Measurements from ENCODE around the gene DES. TPM values are rescaled to one million over a fixed set of nuclear protein-coding genes. Genes with fewer than 3 reads are reported as not detected.

DES gene
- total RNA-seq, 6 donors from 2014 or later: 39.7 to 299 (median 70.8) TPM

DNA sequence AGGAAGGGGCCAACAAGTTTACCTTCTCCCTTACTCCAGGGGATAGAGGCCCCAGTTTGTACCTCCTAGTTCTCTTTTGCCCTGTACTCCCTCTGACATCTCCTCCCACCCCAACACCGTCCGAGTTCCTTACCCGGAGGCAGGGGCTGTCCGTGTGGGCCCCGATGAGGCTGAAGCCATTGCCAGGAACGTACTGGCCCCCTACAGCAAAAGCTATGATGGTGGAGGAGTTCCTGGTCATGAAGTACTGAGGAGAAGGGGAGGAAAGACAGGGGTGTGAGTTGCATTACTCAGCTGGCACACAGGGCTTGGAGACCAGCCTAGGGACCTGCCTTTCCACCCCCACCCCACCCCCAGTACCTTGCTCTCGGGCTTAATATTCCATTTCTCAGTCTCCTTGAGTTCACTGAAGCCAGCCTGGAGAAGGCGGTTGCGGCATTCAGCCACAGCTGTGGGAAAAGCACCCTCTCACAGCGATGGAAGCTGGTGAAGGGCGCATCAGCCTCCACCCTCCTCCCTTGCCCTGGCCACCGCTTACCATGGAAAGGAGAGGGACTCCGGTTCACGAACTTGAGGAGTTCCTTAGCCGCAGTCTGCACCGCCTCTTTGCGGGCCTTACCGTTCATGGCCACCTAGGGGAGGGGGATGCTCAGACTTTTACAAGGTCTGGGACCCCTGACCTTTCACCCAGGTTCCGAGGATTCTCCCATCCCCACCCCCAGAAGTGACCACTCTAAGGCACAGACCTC lies 31.5 kb upstream of the DES start:
- TF ChIP-seq POLR2AphosphoS5 (IDR thresholded peaks at IDR 0.05) (no peak), EP300 (IDR thresholded peaks at IDR 0.05) (no peak), POLR2A (IDR thresholded peaks at IDR 0.05) (no peak)
- TF ChIP-seq, protein P1, sequence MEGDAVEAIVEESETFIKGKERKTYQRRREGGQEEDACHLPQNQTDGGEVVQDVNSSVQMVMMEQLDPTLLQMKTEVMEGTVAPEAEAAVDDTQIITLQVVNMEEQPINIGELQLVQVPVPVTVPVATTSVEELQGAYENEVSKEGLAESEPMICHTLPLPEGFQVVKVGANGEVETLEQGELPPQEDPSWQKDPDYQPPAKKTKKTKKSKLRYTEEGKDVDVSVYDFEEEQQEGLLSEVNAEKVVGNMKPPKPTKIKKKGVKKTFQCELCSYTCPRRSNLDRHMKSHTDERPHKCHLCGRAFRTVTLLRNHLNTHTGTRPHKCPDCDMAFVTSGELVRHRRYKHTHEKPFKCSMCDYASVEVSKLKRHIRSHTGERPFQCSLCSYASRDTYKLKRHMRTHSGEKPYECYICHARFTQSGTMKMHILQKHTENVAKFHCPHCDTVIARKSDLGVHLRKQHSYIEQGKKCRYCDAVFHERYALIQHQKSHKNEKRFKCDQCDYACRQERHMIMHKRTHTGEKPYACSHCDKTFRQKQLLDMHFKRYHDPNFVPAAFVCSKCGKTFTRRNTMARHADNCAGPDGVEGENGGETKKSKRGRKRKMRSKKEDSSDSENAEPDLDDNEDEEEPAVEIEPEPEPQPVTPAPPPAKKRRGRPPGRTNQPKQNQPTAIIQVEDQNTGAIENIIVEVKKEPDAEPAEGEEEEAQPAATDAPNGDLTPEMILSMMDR (IDR thresholded peaks at IDR 0.05): no peak
- peak overlapping the region; percentile 67 to 97 (median 70) for H3K4me3 ChIP-seq
- H3K27me3 ChIP-seq: no peaks in the 10 kb centered on the region
- H3K36me3 ChIP-seq: peaks cover 3 to 48% (median 39%) of the 10 kb centered on the region in 4 donors
- ATAC-seq (ENCODE audit: low FRiP score in 2 of 2) (no peak), DNase-seq (no peak)
- WGBS, 2 donors: 46 to 60% methylated on average over 10 to 18 of the region's 19 CpGs
- no peaks in the 10 kb centered on the region for H3K9me3 ChIP-seq
- H3K27ac ChIP-seq: peak overlapping the region; percentile 92 to 96 (median 94)
- peaks cover 31 to 37% (median 32%) of the 10 kb centered on the region in 4 donors for H3K4me1 ChIP-seq

DNA sequence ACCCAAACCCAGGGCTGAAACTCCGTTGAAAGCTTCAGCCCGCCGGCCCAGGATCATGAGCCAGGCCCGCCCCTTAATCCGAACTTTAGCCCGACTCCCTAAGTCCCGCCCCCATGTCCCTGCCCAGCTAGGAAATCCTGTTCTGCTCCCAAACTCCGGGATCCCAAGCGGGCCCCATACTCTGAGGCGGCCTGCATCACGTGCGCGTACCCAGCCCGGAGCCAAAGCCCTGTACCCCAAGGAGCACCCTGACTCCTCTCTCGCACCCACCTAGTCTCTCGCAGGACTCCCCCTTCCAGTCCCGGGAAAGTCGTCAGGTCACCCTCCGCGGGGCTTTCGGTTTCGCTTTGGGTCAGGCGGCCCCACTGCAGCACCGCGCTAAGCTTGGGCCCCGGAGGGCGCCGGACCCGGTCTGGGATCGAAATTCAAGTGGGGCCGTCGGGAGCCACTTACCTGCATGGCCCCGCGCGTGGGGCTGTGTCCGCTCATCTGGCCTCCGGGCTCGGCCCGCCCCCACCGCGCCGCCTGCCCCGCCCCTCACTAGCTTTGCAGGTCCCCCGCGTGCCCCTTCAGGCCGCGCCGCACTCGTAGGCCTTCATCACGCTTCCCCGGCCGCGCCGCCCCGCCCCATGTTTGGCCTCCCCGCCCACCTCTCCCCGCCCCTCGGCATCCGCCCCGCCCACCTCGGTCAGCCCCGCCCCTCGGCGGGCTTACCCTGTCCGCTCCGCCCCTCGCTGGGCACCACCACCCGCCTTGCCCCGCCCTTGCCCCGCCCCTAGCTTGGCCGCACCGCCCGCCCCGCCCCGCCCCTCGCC lies 30.7 kb upstream of the DES start, which contains the start of gene DNPEP:
DNPEP (minus strand) TSS at position 607 of the 815 bp plus-strand sequence; CDS start at position 489, 118 bp downstream.
- ATAC-seq (ENCODE audit: low FRiP score in 2 of 2) (peak; percentile 91 to 92), DNase-seq (peak; percentile 96 to 99)
- 0% methylated on average over 4 to 17 of the region's 76 CpGs for WGBS, 2 donors
- no peaks in the 10 kb centered on the region for H3K9me3 ChIP-seq
- TF ChIP-seq POLR2AphosphoS5 (IDR thresholded peaks at IDR 0.05): peak; percentile 40 to 50
- TF ChIP-seq, protein P1 (IDR thresholded peaks at IDR 0.05): peak in 1 of 6 experiments; percentile 9
- peak in 3 of 4 donors; percentile 49 to 67 (median 50) for TF ChIP-seq POLR2A (IDR thresholded peaks at IDR 0.05)
- no peak for TF ChIP-seq EP300 (IDR thresholded peaks at IDR 0.05)
- H3K36me3 ChIP-seq: peaks cover 3 to 40% (median 31%) of the 10 kb centered on the region in 4 donors
- peak within 1 kb of the TSS; percentile 92 to 96 (median 94) for H3K27ac ChIP-seq
- peaks cover 31 to 37% (median 32%) of the 10 kb centered on the region in 4 donors for H3K4me1 ChIP-seq
- H3K27me3 ChIP-seq: no peaks in the 10 kb centered on the region
- peak within 1 kb of the TSS; percentile 67 to 97 (median 70) for H3K4me3 ChIP-seq

DNA sequence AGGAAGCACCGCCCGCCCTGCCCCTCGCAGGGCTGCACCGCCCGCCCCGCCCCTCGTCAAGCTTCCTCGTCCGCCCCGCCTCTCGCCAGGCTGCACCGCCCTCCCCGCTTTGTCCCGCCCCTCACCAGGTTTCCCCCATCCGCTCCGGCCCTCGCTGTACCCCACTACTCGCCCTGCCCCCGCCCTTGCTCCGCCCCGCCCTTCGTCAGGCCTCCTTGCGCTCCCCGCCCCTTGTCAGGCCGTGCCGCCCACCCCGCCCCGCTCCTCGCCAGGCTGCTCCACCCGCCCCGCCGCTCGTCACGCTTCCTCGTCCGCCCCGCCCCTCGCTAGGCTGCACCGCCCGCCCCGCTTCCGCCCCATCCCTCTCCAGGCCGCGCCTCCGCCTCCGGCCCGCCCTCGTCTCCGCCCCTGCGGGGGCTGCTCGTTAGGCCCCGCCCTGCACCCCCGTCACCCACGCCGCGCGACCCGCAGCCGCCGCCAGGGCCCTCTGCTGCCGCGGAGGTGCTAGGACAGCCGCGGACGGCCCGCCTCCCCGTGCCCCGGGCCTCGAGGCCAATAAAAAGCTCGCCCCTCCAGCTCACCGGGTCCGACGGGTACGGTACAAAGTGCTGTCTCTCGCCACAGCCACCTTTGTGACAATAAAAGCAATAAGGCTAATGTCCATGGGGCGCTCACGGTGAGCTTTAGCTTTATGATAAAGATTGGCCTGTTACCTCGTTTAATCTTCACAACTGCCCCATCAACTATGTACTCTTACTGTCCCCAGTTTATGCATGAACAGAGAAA lies 29.9 kb upstream of the DES start:
- WGBS, 2 donors: 3 to 7% methylated on average over 3 to 13 of the region's 78 CpGs
- ATAC-seq (ENCODE audit: low FRiP score in 2 of 2) (peak; percentile 93 to 94), DNase-seq (peak; percentile 98 to 100)
- Histone ChIP-seq H3K36me3 (peaks cover 3 to 32% (median 24%) of the 10 kb centered on the region in 4 donors), H3K4me1 (peaks cover 31 to 37% (median 32%) of the 10 kb centered on the region in 4 donors), H3K9me3 (no peaks in the 10 kb centered on the region), H3K27ac (peak overlapping the region; percentile 83 to 96 (median 94)), H3K27me3 (no peaks in the 10 kb centered on the region), H3K4me3 (peak overlapping the region in 3 of 4 donors; percentile 67 to 97 (median 70))
- TF ChIP-seq POLR2AphosphoS5 (IDR thresholded peaks at IDR 0.05): peak; percentile 5 to 52
- TF ChIP-seq EP300 (IDR thresholded peaks at IDR 0.05): no peak
- TF ChIP-seq, protein P1 (IDR thresholded peaks at IDR 0.05): peak; percentile 79 to 96 (median 92)
- TF ChIP-seq POLR2A (IDR thresholded peaks at IDR 0.05): no peak

DNA sequence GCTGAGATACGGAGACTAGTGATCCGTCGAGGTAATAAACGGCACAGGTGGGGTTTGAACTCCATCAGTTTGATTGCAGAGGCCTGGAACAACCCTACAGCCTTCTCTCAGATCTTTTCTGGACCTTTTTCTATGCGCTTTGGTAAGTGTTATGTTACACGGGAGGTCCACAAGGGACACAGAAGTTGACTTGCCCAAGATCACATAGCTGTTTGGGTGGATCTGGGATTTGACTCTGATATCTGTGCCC lies 29.3 kb upstream of the DES start:
- Histone ChIP-seq H3K36me3 (peaks cover 3 to 27% (median 23%) of the 10 kb centered on the region in 4 donors), H3K27me3 (no peaks in the 10 kb centered on the region), H3K4me3 (peak overlapping the region in 3 of 4 donors; percentile 67 to 97 (median 70)), H3K4me1 (peaks cover 31 to 33% (median 31%) of the 10 kb centered on the region in 4 donors), H3K9me3 (no peaks in the 10 kb centered on the region), H3K27ac (peak overlapping the region; percentile 83 to 96 (median 94))
- WGBS, 2 donors: 48 to 57% methylated on average over 6 of the region's 6 CpGs
- ATAC-seq (ENCODE audit: low FRiP score in 2 of 2) (no peak), DNase-seq (no peak)
- TF ChIP-seq, protein P1 (IDR thresholded peaks at IDR 0.05): no peak
- TF ChIP-seq POLR2A (IDR thresholded peaks at IDR 0.05) (no peak), POLR2AphosphoS5 (IDR thresholded peaks at IDR 0.05) (no peak), EP300 (IDR thresholded peaks at IDR 0.05) (no peak)
